ENCODE measurements around the gene GPT2. TPM values are rescaled to one million over a fixed set of nuclear protein-coding genes. Genes with fewer than 3 reads are reported as not detected.

GPT2 gene
- polyA plus RNA-seq, 1 experiment: 18.5 TPM

DNA sequence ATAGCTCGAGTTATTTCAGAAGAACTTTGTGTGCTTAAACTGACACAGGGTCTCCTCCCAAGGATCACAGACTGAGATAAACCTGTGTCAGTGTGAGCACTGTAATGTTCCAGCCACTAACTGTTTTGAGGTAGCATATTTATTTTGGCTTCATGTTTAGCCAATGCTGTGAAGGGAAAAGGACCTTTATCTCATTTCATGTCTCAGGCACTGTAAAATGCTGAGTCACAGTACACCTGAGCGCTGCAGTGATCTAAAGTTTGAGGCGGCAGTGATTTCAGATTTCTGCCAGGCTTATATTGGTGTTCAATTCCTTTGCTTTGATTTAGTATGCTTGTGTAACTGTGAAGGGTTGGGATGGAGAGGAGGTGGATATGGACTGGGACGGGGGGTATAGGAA, 92.4 kb downstream of the GPT2 start:
- TF ChIP-seq, protein P1, sequence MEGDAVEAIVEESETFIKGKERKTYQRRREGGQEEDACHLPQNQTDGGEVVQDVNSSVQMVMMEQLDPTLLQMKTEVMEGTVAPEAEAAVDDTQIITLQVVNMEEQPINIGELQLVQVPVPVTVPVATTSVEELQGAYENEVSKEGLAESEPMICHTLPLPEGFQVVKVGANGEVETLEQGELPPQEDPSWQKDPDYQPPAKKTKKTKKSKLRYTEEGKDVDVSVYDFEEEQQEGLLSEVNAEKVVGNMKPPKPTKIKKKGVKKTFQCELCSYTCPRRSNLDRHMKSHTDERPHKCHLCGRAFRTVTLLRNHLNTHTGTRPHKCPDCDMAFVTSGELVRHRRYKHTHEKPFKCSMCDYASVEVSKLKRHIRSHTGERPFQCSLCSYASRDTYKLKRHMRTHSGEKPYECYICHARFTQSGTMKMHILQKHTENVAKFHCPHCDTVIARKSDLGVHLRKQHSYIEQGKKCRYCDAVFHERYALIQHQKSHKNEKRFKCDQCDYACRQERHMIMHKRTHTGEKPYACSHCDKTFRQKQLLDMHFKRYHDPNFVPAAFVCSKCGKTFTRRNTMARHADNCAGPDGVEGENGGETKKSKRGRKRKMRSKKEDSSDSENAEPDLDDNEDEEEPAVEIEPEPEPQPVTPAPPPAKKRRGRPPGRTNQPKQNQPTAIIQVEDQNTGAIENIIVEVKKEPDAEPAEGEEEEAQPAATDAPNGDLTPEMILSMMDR (IDR thresholded peaks at IDR 0.05; ENCODE audit: low read depth, low read length): no peak
- Histone ChIP-seq H3K27me3 (ENCODE audit: control insufficient read depth, insufficient read depth, low read length) (no peaks in the 10 kb centered on the region), H3K4me3 (ENCODE audit: low read depth, low read length) (no peak overlapping the region), H3K27ac (ENCODE audit: low read depth, low read length) (no peak overlapping the region), H3K9me3 (ENCODE audit: control insufficient read depth, insufficient read depth, low read length) (no peaks in the 10 kb centered on the region; the same call in 1 of the 2 replicates)
- ChIA-PET POLR2A (no interaction called here), CTCF (interaction anchor here (0.6 kb wide), 1 partner anchor 43 kb away, joined by 3 read pairs; no protein-coding TSS in a partner anchor)
- no peak for DNase-seq (ENCODE audit: low read depth, low spot score)

Small RNA genes within 50 kb of the gene (small RNA-seq; reads per million reads assigned to genes)
- gene AC007225.2 (ENCODE audit: insufficient read length, low read depth): not detected

Other genes starting within 250 kb of the GPT2 start
- 52.8 and 73.2 TPM in 2 replicates for gene VPS35, start 195.2 kb upstream of the GPT2 start, polyA plus RNA-seq (2011; rRNA removed)
- gene ORC6, start 194.7 kb upstream of the GPT2 start, polyA plus RNA-seq (2011; rRNA removed): 4.2 and 6.6 TPM in 2 replicates
- 0.09 and 0.11 TPM in 2 replicates for gene MYLK3, start 136.0 kb upstream of the GPT2 start, polyA plus RNA-seq (2011; rRNA removed)
- gene C16orf87, start 53.2 kb upstream of the GPT2 start, polyA plus RNA-seq (2011; rRNA removed): 16.8 and 21.7 TPM in 2 replicates
- 24.2 and 26.7 TPM in 2 replicates for gene DNAJA2, start 89.3 kb downstream of the GPT2 start, polyA plus RNA-seq (2011; rRNA removed)

Measured in AG04450 (cell line).